Ovary (tissue), 3 donors: ENCODE data around the gene NOL7.

Experiments used
- CTCF ChIP-seq, 3 donors: fragments of 450-650 bp in 2 of 3; fragments of 200-600 bp in 1 of 3; IDR thresholded peaks; one replicate each; pipeline versions ENCODE4 v1.5.1 to v1.8.0; 2016 to 2022; ENCODE audit warnings: antibody characterized with exemption in 3 of 3, mild to moderate bottlenecking in 1 of 3
- EP300 ChIP-seq: sonication (generic); formaldehyde crosslinking; IDR thresholded peaks from one replicate; pipeline ENCODE4 v1.6.1; 2017; ENCODE audit warnings: antibody characterized with exemption
- donor health status: DM: no; HTN: no; CAD: no.

GRCh38 chr6:13660273-13660672 lies 45.1 kb downstream of the NOL7 start:
- TF ChIP-seq EP300 (no peak), CTCF (IDR thresholded peaks at IDR 0.05) (no peak)
